Upper lobe of left lung (tissue), 6 donors: ENCODE measurements around the gene CARD6. TPM values are rescaled to one million over a fixed set of nuclear protein-coding genes. Genes with fewer than 3 reads are reported as not detected.
"Not testable (repeated sequence)": the region's sequence is repeated elsewhere in the genome, so short reads cannot be mapped to it uniquely, and the experiment has no call there.

Experiments
- ATAC-seq, 2 donors: fragments of 200-7000 bp; cut with Tn5 transposase; one replicate each; pipeline ENCODE4 v1.9.1; 2022; ENCODE audit warnings: mild to moderate bottlenecking in 2 of 2, moderate library complexity in 2 of 2; ENCODE audit not compliant: low FRiP score in 2 of 2
- DNase-seq, 2 donors: peaks; one replicate each; pipeline ENCODE4 v3.0.0-alpha.2; 2019 to 2020
- H3K27ac ChIP-seq, 4 donors: fragments of 200-600 bp; sonication (generic); one replicate each; pipeline ENCODE4 v1.5.1; 2016 to 2019
- H3K27me3 ChIP-seq, 4 donors: fragments of 200-600 bp; sonication (generic); one replicate each; pipeline ENCODE4 v1.5.1; 2017 to 2019
- H3K36me3 ChIP-seq, 4 donors: fragments of 200-600 bp; sonication (generic); one replicate each; pipeline ENCODE4 v1.5.1; 2016 to 2019
- H3K4me1 ChIP-seq, 4 donors: fragments of 200-600 bp; sonication (generic); one replicate each; pipeline ENCODE4 v1.5.1; 2018 to 2019
- H3K4me3 ChIP-seq, 4 donors: fragments of 200-600 bp; sonication (generic); one replicate each; pipeline ENCODE4 v1.5.1; 2017 to 2019; ENCODE audit warnings: mild to moderate bottlenecking in 2 of 4, moderate library complexity in 1 of 4
- H3K9me3 ChIP-seq, 4 donors: fragments of 200-600 bp; sonication (generic); one replicate each; pipeline ENCODE4 v1.5.1; 2018 to 2019
- EP300 ChIP-seq, 4 donors: sonication (generic); formaldehyde crosslinking; IDR thresholded peaks; one replicate each; pipeline ENCODE4 v1.5.1; 2017; ENCODE audit warnings: antibody characterized with exemption in 4 of 4, control low read depth in 2 of 4
- POLR2A ChIP-seq, 4 donors: fragments of 450-650 bp; IDR thresholded peaks; one replicate each; pipeline ENCODE4 v1.5.1; 2016 to 2017; ENCODE audit warnings: antibody characterized with exemption in 4 of 4, mild to moderate bottlenecking in 2 of 4
- POLR2AphosphoS5 ChIP-seq, 2 donors: sonication (generic); formaldehyde crosslinking; IDR thresholded peaks; one replicate each; pipeline ENCODE4 v1.5.1; 2017; ENCODE audit warnings: antibody characterized with exemption in 2 of 2
- WGBS, 2 donors: methylation state at CpG; one replicate each; pipeline ENCODE4 v1.1.5; 2017 to 2018; 5-methylcytosine and 5-hydroxymethylcytosine counted together
- total RNA-seq, 6 donors: library from RNA; depleted of rRNA in 4 of 6; stranded (reverse); fragments of >200 nt in 4 of 6; gene quantifications; one replicate each; pipeline versions ENCODE4 v1.1.0 to v1.2.1, GENCODE V29; 2016 to 2021
- TF ChIP-seq, protein P1 (sequence below), 6 experiments: fragments of 450-650 bp in 4 of 6; fragments of 200-600 bp in 2 of 6; sonication (generic) in 2 of 6; IDR thresholded peaks; one replicate each; pipeline ENCODE4 v1.5.1; 2016 to 2019; ENCODE audit warnings: antibody characterized with exemption in 6 of 6
- donor health status: DM: no; HTN: no; CAD: no; lungs with moderate emphysema.
- donor health status: DM: no; HTN: yes; CAD: no; lungs with severe emphysema.

Gene CARD6
- total RNA-seq, 6 donors from 2014 or later, result 14.7 to 23.9 (median 18.9) TPM

DNA sequence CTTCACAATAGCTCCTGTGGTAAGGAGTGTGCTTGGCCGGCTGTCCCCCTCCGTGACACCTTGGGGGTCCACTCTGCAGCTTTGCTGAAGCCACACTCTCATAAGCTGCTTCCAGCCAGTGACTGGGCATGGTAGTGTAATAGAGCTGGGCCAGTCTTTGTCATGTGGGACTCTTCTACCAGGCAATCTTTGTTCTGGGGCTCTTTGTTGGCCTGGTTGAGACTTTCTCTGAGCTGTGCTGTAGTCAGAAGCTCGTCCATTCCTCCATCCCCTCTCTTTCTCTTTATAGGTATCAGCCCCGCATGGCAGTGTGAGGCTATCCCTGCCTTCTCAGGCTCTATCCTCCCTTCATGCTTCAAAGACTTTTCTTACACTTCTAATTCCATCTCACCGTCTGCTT lies 25.7 kb downstream of the CARD6 start:
- TF ChIP-seq POLR2AphosphoS5 (IDR thresholded peaks at IDR 0.05) (no peak), EP300 (IDR thresholded peaks at IDR 0.05) (no peak)

DNA sequence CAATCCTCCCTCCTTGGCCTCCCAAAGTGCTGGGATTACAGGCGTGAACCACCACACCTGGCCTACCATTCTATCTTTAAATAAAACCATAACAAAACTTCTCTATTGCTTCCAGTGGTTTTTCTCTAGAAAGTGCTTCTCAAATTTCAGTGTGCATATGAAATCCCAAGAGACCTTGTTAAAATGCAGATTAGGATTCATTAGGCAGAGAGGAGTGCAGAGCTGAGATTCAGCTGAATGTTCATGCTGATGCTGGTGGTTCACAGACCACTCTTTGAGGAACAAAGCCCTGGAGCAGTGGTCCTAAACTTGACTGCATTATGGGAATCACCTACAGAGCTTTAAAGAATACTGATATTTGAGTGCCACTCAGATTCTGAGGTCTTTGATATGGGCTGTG lies 28.2 kb downstream of the CARD6 start:
- no peak for DNase-seq
- no peak overlapping the region for H3K27ac ChIP-seq
- 84 to 100% methylated on average over 1 of the region's 1 CpG for WGBS, 2 donors
- H3K9me3 ChIP-seq, result peaks cover 0 to 5% (median 1%) of the 10 kb centered on the region in 4 donors
- no peak overlapping the region for H3K4me3 ChIP-seq
- no peaks in the 10 kb centered on the region for H3K4me1 ChIP-seq
- no peak for TF ChIP-seq POLR2AphosphoS5 (IDR thresholded peaks at IDR 0.05)
- no peak for ATAC-seq
- no peaks in the 10 kb centered on the region for H3K36me3 ChIP-seq
- no peaks in the 10 kb centered on the region for H3K27me3 ChIP-seq

More for the DNA sequence above, 25.7 kb downstream of the CARD6 start:
- Histone ChIP-seq H3K4me1 (no peaks in the 10 kb centered on the region), H3K9me3 (peaks cover 0 to 5% (median 1%) of the 10 kb centered on the region in 4 donors), H3K36me3 (no peaks in the 10 kb centered on the region), H3K27me3 (no peaks in the 10 kb centered on the region), H3K4me3 (no peak overlapping the region), H3K27ac (no peak overlapping the region)
- 83 to 88% methylated on average over 4 to 5 of the region's 5 CpGs for WGBS, 2 donors
- no peak for ATAC-seq
- no peak for DNase-seq

DNA sequence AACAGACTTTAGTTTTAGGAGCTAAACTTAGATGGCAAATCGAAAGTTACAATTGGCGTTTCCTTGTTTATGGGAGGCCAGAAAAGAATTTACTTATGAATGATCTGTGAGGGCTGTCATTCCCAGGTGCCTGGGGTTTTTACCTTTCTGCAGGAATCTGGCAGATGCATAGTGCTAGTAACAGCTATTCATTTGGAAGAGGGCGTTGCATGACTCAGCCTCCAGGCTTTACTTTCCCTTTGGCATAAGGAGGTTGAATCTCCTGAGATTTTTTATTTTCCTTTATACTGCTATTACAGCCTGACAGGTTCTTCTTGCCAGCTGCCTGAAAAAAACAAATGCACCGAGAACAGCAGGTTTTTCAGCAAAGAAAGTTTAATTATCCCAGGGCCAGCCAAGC lies 30.0 kb downstream of the CARD6 start:
- DNase-seq (no peak), ATAC-seq (no peak)
- Histone ChIP-seq H3K4me1 (no peaks in the 10 kb centered on the region), H3K4me3 (no peak overlapping the region), H3K9me3 (no peaks in the 10 kb centered on the region), H3K27ac (no peak overlapping the region), H3K36me3 (no peaks in the 10 kb centered on the region), H3K27me3 (no peaks in the 10 kb centered on the region)
- WGBS, 2 donors, result 69 to 85% methylated on average over 4 of the region's 4 CpGs
- TF ChIP-seq POLR2A (IDR thresholded peaks at IDR 0.05) (no peak), POLR2AphosphoS5 (IDR thresholded peaks at IDR 0.05) (no peak), EP300 (IDR thresholded peaks at IDR 0.05) (no peak)
- TF ChIP-seq, protein P1, sequence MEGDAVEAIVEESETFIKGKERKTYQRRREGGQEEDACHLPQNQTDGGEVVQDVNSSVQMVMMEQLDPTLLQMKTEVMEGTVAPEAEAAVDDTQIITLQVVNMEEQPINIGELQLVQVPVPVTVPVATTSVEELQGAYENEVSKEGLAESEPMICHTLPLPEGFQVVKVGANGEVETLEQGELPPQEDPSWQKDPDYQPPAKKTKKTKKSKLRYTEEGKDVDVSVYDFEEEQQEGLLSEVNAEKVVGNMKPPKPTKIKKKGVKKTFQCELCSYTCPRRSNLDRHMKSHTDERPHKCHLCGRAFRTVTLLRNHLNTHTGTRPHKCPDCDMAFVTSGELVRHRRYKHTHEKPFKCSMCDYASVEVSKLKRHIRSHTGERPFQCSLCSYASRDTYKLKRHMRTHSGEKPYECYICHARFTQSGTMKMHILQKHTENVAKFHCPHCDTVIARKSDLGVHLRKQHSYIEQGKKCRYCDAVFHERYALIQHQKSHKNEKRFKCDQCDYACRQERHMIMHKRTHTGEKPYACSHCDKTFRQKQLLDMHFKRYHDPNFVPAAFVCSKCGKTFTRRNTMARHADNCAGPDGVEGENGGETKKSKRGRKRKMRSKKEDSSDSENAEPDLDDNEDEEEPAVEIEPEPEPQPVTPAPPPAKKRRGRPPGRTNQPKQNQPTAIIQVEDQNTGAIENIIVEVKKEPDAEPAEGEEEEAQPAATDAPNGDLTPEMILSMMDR (IDR thresholded peaks at IDR 0.05), result no peak

DNA sequence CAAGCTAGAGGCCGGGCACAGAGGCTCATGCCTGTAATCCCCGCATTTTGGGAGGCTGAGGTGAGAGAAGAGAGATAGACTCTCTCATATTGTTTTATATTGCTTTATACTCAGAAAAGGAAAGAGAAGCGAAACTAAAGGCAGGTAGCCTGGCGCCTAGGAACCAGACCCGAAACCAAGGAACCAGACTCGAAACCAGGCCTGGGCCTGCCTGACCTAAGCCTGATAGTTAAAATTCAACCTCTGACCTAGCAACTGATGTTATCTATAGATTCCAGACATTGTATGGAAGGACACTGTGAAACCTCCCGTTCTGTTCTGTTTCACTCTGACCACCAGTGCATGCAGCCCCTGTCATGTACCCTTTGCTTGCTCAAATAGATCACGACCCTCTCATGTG lies 31.1 kb downstream of the CARD6 start:
- not testable (repeated sequence) for H3K9me3 ChIP-seq, H3K4me3 ChIP-seq, H3K4me1 ChIP-seq, H3K27ac ChIP-seq, DNase-seq, H3K36me3 ChIP-seq, ATAC-seq, H3K27me3 ChIP-seq
- WGBS, 2 donors, result 89 to 94% methylated on average over 8 of the region's 8 CpGs

DNA sequence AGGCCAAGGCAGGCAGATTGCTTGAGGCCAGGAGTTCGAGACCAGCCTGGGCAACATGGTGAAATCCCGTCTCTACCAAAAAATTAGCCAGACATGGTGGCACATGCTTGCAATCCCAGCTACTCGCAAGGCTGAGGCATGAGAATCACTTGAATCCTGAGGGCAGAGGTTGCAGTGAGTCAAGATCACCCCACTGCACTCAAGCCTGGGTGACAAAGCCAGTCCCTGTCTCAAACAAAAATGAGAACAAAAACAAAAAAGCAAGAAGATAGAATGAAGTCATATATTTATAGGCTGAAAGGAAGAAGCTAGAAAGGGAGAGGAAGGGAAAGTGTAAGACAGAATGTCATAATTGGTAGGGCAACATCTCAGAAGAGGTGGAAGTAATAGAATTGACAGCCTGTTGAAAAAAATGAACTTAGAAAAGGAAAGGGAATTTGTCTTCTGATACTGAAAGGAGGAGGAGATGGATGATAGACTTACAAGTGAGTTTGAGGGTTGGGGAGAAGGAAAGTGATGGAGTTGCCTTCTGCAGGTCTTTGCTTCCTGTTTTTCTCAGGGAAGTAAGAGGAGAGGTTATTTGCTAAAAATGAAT lies 32.2 kb downstream of the CARD6 start:
- no peak for ATAC-seq
- WGBS, 2 donors, result 93 to 98% methylated on average over 3 of the region's 3 CpGs
- Histone ChIP-seq H3K27me3 (no peaks in the 10 kb centered on the region), H3K27ac (no peak overlapping the region), H3K4me1 (no peaks in the 10 kb centered on the region), H3K9me3 (no peaks in the 10 kb centered on the region), H3K4me3 (no peak overlapping the region), H3K36me3 (no peaks in the 10 kb centered on the region)
- TF ChIP-seq EP300 (IDR thresholded peaks at IDR 0.05) (no peak), POLR2AphosphoS5 (IDR thresholded peaks at IDR 0.05) (no peak), POLR2A (IDR thresholded peaks at IDR 0.05) (no peak)
- TF ChIP-seq, protein P1 (IDR thresholded peaks at IDR 0.05), result no peak
- no peak for DNase-seq

DNA sequence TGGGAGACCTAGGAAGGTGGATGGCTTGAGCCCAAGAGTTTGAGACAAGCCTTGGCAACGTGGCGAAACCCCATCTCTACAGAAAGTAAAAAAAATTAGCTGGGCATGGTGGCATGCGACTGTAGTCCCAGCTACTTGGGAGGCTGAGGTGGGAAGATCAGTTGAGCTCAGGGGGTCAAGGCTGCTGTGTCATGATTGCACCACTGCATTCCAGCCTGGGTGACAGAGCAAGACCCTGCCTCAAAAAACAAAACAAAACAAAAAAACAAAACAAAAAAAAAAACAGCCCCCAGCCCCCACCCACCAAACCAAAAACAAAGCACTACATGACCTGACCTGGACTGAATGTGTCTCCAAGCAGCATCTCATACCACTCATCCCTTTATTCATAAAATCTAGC lies 34.8 kb downstream of the CARD6 start:
- H3K9me3 ChIP-seq, result no peaks in the 10 kb centered on the region
- H3K27ac ChIP-seq, result no peak overlapping the region
- H3K4me1 ChIP-seq, result no peaks in the 10 kb centered on the region
- TF ChIP-seq, protein P1 (IDR thresholded peaks at IDR 0.05), result no peak
- no peak for TF ChIP-seq POLR2AphosphoS5 (IDR thresholded peaks at IDR 0.05)
- TF ChIP-seq EP300 (IDR thresholded peaks at IDR 0.05), result no peak
- no peak for TF ChIP-seq POLR2A (IDR thresholded peaks at IDR 0.05)
- 74 to 81% methylated on average over 3 of the region's 3 CpGs for WGBS, 2 donors
- no peak overlapping the region for H3K4me3 ChIP-seq
- no peaks in the 10 kb centered on the region for H3K36me3 ChIP-seq
- ATAC-seq (no peak), DNase-seq (no peak)
- H3K27me3 ChIP-seq, result no peaks in the 10 kb centered on the region
